ENCODE results near the gene CACFD1. TPM values are rescaled to one million over a fixed set of nuclear protein-coding genes. Genes with fewer than 3 reads are reported as not detected.

Gene CACFD1
- total RNA-seq, 1 experiment from 2014 or later = 22.5 TPM

DNA sequence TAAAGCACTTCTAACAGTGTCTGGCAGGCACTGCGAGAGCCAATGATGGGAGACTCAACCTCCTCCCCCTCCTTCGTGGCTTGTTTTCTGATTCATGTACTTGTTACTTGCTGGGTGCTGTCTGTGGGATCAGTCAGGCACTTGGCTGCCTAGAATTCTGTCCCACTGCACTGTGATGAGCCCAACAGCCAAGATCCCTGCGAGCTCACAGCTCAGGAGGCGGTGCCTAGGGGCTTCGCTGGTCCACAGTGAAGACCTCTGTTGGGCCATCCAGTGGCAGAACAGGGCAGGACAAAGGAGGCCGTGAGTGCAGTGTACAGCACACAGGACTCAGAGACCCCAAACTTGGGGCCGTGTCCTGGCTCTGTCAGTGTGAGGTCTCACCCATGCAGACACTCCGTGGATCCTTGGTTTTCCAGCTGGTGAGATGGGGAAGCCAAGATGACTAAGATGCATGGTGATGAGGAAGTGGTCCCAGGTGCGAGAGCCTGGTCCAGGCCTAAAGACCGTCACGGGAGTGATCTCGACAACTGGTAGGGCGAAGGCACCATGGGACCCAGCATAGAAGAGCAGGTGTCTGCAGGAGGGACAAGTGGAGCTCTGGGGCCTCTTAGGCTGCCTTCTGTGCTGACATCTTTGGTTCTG is 45.5 kb downstream of the CACFD1 start:
- 0 out of 2 replicates have a peak, but pooled peaks have one; percentile 46 for TF ChIP-seq FOXP1 (CRISPR knock-in tag; IDR thresholded peaks at IDR 0.05; ENCODE audit: borderline replicate concordance)
- 0 out of 2 replicates have a peak, but pooled peaks have one; percentile 35 for TF ChIP-seq ZNF121 (CRISPR knock-in tag; IDR thresholded peaks at IDR 0.05)
- TF ChIP-seq ESRRA (CRISPR knock-in tag; IDR thresholded peaks at IDR 0.05; ENCODE audit: borderline replicate concordance) = no peak
- DNase-seq (ENCODE audit: low spot score) = no peak
- Mint-ChIP-seq H3K27ac (no peak overlapping the region), H3K4me3 (no peak overlapping the region), H3K9me3 (peaks cover 30% of the 10 kb centered on the region), H3K4me1 (peaks cover 10% of the 10 kb centered on the region), H3K27me3 (ENCODE audit: low read depth) (peaks cover 7% of the 10 kb centered on the region), H3K36me3 (peaks cover 9% of the 10 kb centered on the region; the same call in 1 of the 2 replicates)
- no peak for ATAC-seq
- CTCF ChIA-PET = interaction anchor here (1.1 to 1.2 kb wide), 2 partner anchors 21 to 22 kb away, joined by 3 to 4 read pairs; no protein-coding TSS in a partner anchor
- POLR2A ChIA-PET = no interaction called here

DNA sequence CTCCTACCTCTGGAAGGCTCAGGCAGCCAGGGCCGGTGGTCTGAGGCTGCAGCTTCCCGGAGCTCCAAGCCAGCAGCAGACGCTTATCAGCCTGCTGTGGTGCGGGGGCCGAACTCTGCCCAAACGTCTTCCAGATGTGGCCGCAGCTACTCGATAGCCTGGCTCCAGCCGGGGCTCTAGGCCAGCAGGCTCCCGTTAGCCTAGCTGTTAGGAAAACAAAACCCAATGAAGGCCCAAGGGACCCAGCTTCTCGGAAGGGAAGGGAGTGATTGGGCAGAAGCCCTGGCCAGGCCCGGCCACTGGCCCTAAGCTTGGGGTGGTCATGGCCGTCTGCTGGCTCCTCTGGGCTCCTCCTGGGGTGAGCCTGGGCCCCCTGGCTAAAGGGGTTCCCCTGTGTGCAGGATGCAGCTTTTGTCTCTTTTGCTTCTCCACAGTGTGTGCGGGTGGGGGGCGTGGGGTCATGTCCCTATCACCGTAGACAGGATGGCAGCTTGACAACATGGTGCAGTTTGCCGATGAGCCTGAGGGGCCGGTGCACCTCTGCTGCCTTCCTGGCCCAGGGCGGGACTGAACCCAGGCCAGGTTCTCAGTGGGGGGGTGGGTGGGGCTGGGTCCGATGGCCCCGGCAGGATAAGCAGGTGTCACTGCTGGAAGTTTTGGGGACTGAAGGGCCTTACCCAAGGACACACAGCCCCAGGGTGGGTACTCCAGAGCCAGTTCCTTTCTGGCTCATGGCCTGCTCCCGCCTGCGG is 46.3 kb downstream of the CACFD1 start:
- H3K9me3 Mint-ChIP-seq = peaks cover 25% of the 10 kb centered on the region

DNA sequence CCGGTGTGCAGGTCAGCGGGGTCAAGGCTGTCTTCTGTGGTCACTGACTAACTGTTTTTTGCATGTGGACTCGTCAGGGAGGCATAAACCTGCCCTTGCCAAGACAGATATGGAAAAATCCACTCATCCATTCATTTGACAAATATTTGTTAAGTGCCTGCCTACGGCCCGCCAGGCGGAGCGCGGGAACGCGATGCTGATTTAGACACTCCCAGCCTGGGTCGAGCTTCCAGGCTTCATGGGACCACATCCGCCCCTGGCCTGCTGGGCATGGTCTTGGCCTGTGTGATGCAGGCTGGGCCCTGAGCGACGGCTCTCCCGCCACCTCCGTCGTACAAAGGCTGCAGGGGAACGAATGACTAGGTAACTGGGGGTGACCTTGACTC is 46.9 kb downstream of the CACFD1 start:
- Mint-ChIP-seq H3K27ac (no peak overlapping the region), H3K27me3 (ENCODE audit: low read depth) (peaks cover 4% of the 10 kb centered on the region), H3K9me3 (peaks cover 19% of the 10 kb centered on the region), H3K4me1 (peaks cover 10% of the 10 kb centered on the region), H3K4me3 (no peak overlapping the region), H3K36me3 (peaks cover 9% of the 10 kb centered on the region; the same call in 1 of the 2 replicates)
- DNase-seq (ENCODE audit: low spot score) (no peak), ATAC-seq (no peak)
- CTCF ChIA-PET = no interaction called here
- POLR2A ChIA-PET = no interaction called here
- TF ChIP-seq, protein P1, sequence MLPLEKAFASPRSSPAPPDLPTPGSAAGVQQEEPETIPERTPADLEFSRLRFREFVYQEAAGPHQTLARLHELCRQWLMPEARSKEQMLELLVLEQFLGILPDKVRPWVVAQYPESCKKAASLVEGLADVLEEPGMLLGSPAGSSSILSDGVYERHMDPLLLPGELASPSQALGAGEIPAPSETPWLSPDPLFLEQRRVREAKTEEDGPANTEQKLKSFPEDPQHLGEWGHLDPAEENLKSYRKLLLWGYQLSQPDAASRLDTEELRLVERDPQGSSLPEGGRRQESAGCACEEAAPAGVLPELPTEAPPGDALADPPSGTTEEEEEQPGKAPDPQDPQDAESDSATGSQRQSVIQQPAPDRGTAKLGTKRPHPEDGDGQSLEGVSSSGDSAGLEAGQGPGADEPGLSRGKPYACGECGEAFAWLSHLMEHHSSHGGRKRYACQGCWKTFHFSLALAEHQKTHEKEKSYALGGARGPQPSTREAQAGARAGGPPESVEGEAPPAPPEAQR (CRISPR knock-in tag; IDR thresholded peaks at IDR 0.05) = no peak
- TF ChIP-seq RELA (CRISPR knock-in tag; IDR thresholded peaks at IDR 0.05; ENCODE audit: borderline replicate concordance) (no peak), TEAD1 (CRISPR knock-in tag; IDR thresholded peaks at IDR 0.05) (no peak), JAZF1 (CRISPR knock-in tag; IDR thresholded peaks at IDR 0.05) (no peak), FOXP1 (CRISPR knock-in tag; IDR thresholded peaks at IDR 0.05; ENCODE audit: borderline replicate concordance) (no peak), ZNF219 (CRISPR knock-in tag; IDR thresholded peaks at IDR 0.05; ENCODE audit: borderline replicate concordance) (no peak), RORB (CRISPR knock-in tag; IDR thresholded peaks at IDR 0.05) (no peak), HMGA2 (CRISPR knock-in tag; IDR thresholded peaks at IDR 0.05) (no peak), MXD4 (CRISPR knock-in tag; IDR thresholded peaks at IDR 0.05; ENCODE audit: borderline replicate concordance) (no peak), KAT7 (CRISPR knock-in tag; IDR thresholded peaks at IDR 0.05; ENCODE audit: borderline replicate concordance) (no peak)
- TF ChIP-seq, protein P2, sequence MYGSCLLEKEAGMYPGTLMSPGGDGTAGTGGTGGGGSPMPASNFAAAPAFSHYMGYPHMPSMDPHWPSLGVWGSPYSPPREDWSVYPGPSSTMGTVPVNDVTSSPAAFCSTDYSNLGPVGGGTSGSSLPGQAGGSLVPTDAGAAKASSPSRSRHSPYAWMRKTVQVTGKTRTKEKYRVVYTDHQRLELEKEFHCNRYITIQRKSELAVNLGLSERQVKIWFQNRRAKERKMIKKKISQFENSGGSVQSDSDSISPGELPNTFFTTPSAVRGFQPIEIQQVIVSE (CRISPR knock-in tag; IDR thresholded peaks at IDR 0.05; ENCODE audit: borderline replicate concordance) = no peak
- TF ChIP-seq, protein P3, sequence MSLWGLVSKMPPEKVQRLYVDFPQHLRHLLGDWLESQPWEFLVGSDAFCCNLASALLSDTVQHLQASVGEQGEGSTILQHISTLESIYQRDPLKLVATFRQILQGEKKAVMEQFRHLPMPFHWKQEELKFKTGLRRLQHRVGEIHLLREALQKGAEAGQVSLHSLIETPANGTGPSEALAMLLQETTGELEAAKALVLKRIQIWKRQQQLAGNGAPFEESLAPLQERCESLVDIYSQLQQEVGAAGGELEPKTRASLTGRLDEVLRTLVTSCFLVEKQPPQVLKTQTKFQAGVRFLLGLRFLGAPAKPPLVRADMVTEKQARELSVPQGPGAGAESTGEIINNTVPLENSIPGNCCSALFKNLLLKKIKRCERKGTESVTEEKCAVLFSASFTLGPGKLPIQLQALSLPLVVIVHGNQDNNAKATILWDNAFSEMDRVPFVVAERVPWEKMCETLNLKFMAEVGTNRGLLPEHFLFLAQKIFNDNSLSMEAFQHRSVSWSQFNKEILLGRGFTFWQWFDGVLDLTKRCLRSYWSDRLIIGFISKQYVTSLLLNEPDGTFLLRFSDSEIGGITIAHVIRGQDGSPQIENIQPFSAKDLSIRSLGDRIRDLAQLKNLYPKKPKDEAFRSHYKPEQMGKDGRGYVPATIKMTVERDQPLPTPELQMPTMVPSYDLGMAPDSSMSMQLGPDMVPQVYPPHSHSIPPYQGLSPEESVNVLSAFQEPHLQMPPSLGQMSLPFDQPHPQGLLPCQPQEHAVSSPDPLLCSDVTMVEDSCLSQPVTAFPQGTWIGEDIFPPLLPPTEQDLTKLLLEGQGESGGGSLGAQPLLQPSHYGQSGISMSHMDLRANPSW (CRISPR knock-in tag; conservative IDR thresholded peaks at IDR 0.05; ENCODE audit: low read depth) = no peak
- TF ChIP-seq, protein P4, sequence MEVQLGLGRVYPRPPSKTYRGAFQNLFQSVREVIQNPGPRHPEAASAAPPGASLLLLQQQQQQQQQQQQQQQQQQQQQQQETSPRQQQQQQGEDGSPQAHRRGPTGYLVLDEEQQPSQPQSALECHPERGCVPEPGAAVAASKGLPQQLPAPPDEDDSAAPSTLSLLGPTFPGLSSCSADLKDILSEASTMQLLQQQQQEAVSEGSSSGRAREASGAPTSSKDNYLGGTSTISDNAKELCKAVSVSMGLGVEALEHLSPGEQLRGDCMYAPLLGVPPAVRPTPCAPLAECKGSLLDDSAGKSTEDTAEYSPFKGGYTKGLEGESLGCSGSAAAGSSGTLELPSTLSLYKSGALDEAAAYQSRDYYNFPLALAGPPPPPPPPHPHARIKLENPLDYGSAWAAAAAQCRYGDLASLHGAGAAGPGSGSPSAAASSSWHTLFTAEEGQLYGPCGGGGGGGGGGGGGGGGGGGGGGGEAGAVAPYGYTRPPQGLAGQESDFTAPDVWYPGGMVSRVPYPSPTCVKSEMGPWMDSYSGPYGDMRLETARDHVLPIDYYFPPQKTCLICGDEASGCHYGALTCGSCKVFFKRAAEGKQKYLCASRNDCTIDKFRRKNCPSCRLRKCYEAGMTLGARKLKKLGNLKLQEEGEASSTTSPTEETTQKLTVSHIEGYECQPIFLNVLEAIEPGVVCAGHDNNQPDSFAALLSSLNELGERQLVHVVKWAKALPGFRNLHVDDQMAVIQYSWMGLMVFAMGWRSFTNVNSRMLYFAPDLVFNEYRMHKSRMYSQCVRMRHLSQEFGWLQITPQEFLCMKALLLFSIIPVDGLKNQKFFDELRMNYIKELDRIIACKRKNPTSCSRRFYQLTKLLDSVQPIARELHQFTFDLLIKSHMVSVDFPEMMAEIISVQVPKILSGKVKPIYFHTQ (CRISPR knock-in tag; IDR thresholded peaks at IDR 0.05) = no peak

More for the DNA sequence above, 46.3 kb downstream of the CACFD1 start:
- ATAC-seq (no peak), DNase-seq (ENCODE audit: low spot score) (no peak)
- TF ChIP-seq, protein P5, sequence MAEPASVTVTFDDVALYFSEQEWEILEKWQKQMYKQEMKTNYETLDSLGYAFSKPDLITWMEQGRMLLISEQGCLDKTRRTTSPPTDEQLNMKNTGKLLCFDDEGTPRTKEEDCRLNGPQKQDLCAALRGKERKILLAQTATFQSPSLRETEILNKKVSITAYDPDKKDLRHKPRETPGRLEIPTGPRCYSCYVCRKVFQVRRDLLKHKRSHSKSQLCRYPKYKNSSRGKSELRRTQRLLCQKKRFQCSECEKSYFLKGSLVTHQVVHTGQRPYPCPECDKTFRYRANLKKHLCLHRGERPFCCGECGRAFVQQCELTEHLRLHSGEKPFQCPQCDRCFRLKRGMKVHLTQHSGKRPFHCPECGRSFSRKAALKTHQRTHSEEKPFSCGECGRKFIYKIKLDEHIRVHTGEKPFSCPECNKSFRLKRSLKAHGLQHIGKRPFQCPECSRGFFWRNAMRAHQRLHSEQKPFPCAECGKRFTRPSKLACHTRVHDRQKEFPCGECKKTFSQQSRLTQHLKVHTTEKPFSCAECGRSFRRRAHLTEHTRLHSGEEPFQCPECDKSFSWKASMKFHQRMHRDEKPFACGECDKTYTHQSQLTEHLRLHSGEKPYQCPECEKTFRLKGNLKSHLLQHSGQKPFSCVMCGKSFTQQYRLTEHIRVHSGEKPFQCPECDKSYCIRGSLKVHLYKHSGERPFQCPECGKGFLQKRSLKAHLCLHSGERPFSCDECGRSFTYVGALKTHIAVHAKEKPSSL (CRISPR knock-in tag; conservative IDR thresholded peaks at IDR 0.05) = no peak
- TF ChIP-seq NR3C1 (CRISPR knock-in tag; conservative IDR thresholded peaks at IDR 0.05; ENCODE audit: low read depth) = no peak
- TF ChIP-seq, protein P6, sequence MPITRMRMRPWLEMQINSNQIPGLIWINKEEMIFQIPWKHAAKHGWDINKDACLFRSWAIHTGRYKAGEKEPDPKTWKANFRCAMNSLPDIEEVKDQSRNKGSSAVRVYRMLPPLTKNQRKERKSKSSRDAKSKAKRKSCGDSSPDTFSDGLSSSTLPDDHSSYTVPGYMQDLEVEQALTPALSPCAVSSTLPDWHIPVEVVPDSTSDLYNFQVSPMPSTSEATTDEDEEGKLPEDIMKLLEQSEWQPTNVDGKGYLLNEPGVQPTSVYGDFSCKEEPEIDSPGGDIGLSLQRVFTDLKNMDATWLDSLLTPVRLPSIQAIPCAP (CRISPR knock-in tag; IDR thresholded peaks at IDR 0.05) = no peak
- 0 out of 2 replicates have a peak, but pooled peaks have one; percentile 12 for TF ChIP-seq GABPB1 (CRISPR knock-in tag; IDR thresholded peaks at IDR 0.05)
- no peak for TF ChIP-seq ATF1 (CRISPR knock-in tag; IDR thresholded peaks at IDR 0.05)
- H3K27me3 Mint-ChIP-seq (ENCODE audit: low read depth) = peaks cover 6% of the 10 kb centered on the region
- ChIA-PET CTCF (no interaction called here), POLR2A (no interaction called here)
- peaks cover 9% of the 10 kb centered on the region; the same call in 1 of the 2 replicates for H3K36me3 Mint-ChIP-seq
- H3K27ac Mint-ChIP-seq = no peak overlapping the region
- peaks cover 10% of the 10 kb centered on the region for H3K4me1 Mint-ChIP-seq
- no peak overlapping the region for H3K4me3 Mint-ChIP-seq

Measured in WTC11 (cell line).